Lower leg skin (tissue), 4 donors: ENCODE data around the gene KDSR. TPM values are rescaled to one million over a fixed set of nuclear protein-coding genes. Genes with fewer than 3 reads are reported as not detected.

Source experiments
- DNase-seq, 2 donors: peaks; one replicate each; pipeline ENCODE4 v3.0.0-alpha.2; 2019; ENCODE audit warnings: low spot score in 2 of 2
- H3K4me3 ChIP-seq: fragments of 200-600 bp; sonication (generic); 2 replicates; pipeline ENCODE4 v1.5.1; 2017; ENCODE audit warnings: mild to moderate bottlenecking, low read depth; ENCODE audit not compliant: poor library complexity, severe bottlenecking
- CTCF ChIP-seq, 3 donors: fragments of 450-650 bp; IDR thresholded peaks; one replicate each; pipeline ENCODE4 v1.5.1; 2016; ENCODE audit warnings: antibody characterized with exemption in 3 of 3, mild to moderate bottlenecking in 3 of 3, moderate library complexity in 2 of 3
- POLR2A ChIP-seq, 2 donors: fragments of 450-650 bp; IDR thresholded peaks; one replicate each; pipeline ENCODE4 v1.6.1; 2016 to 2017; ENCODE audit warnings: antibody characterized with exemption in 2 of 2, mild to moderate bottlenecking in 1 of 2, moderate library complexity in 1 of 2
- WGBS, 2 donors: methylation state at CpG; one replicate each; pipeline ENCODE4 v1.1.5; 2018; 5-methylcytosine and 5-hydroxymethylcytosine counted together
- intact Hi-C: fragments of 100-400 bp; cut with DNase I; formaldehyde crosslinking; loops from one replicate; pipeline ENCODE4 v1.15.0; 2023; ENCODE audit warnings: low total_unique reads
- total RNA-seq, 4 donors: library from RNA; depleted of rRNA; stranded (reverse); fragments of >200 nt; gene quantifications; one replicate each; pipeline ENCODE4 v1.1.0, GENCODE V29; 2016

KDSR gene
- total RNA-seq, 4 donors from 2014 or later = 91.7 to 121 (median 99.3) TPM

GRCh38 chr18:63322206-63322605 lies 44.8 kb downstream of the KDSR start:
- DNase-seq = no peak
- WGBS, 2 donors = 70 to 75% methylated on average over 4 of the region's 4 CpGs
- intact Hi-C loops = loop anchor here (5.0 to 10.0 kb wide), 2 partner anchors 190 to 307 kb away; no protein-coding TSS in a partner anchor
- H3K4me3 ChIP-seq = no peak overlapping the region
- TF ChIP-seq POLR2A (IDR thresholded peaks at IDR 0.05) (no peak), CTCF (IDR thresholded peaks at IDR 0.05) (no peak)

- whole genome bisulfite sequencing, 2 donors = 71 to 72% methylated on average over 9 of the region's 9 CpGs
- H3K4me3 ChIP-seq = no peak overlapping the region
- intact Hi-C loops = loop anchor here (5.0 to 10.0 kb wide), 2 partner anchors 189 to 306 kb away; no protein-coding TSS in a partner anchor
- DNase-seq = no peak
- TF ChIP-seq POLR2A (IDR thresholded peaks at IDR 0.05) (no peak), CTCF (IDR thresholded peaks at IDR 0.05) (no peak)
These were observed 45.7 kb downstream of the KDSR start for GRCh38 chr18:63321291-63321690.

DNA sequence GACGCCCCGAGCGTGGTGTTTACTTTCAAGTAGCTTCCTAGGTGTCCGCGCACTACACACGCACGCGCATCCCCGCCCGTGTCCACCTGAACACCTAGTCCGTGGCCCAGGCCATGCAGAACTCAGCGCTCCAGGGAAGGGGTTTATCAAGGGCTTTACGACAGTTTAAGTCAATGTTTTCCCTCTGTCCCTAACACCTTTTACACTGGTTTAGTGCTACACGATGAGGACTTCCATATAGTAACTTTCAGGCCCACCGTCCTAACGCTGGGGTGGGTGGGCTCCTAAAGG lies 46.1 kb downstream of the KDSR start:
- H3K4me3 ChIP-seq = no peak overlapping the region

GRCh38 chr18:63320123-63320974 lies 46.7 kb downstream of the KDSR start:
- WGBS, 2 donors = 0 to 4% methylated on average over 14 to 72 of the region's 92 CpGs
- intact Hi-C loops = loop anchor here (5.0 to 10.0 kb wide), 2 partner anchors 188 to 306 kb away; no protein-coding TSS in a partner anchor
- TF ChIP-seq POLR2A (IDR thresholded peaks at IDR 0.05) (no peak), CTCF (IDR thresholded peaks at IDR 0.05) (no peak)
- peak; percentile 89 to 96 for DNase-seq
- peak overlapping the region; percentile 32 for H3K4me3 ChIP-seq

More for the DNA sequence above, 46.1 kb downstream of the KDSR start:
- intact Hi-C loops = loop anchor here (5.0 to 10.0 kb wide), 2 partner anchors 189 to 306 kb away; no protein-coding TSS in a partner anchor
- DNase-seq = peak in 1 of 2 donors; percentile 91
- 45 to 55% methylated on average over 13 to 16 of the region's 16 CpGs for WGBS, 2 donors
- TF ChIP-seq CTCF (IDR thresholded peaks at IDR 0.05) = no peak
- no peak for TF ChIP-seq POLR2A (IDR thresholded peaks at IDR 0.05)

DNA sequence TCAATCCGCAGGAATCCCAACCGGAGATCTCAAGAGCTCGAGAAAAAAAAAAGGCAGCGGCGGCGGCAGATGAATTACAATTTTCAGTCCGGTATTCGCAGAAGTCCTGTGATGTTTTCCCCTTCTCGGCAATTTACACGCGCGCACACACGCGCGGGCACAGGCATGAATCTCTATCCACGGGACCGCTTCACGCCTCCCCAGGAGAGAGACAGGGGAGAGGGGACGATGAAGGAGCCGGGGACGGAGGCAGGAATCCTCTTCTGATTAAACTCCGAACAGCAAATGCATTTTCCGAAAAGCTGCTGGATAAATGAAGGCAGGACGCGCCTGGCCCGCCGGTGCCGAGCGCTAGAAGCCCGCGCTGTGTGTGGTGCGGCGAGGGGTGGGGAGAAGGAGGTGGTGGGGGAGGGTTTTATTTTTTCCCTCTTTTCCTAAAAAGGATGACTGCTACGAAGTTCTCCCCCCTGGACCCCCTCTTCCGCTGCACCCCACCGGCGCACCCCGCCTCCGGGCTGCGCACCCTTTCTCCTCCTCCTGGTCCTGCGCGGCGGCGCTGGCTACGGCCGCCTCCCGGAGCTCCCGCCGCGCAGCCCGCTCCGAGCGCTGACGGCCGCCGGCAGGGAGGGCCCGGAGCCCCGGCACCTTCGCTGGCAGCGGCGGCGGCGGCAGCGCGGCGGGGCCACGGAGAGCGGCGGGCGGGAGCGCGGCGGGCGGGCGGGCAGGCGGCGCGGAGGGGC lies 47.5 kb downstream of the KDSR start, which contains the start of gene BCL2:
BCL2 (minus strand) TSS at position 387 of the 740 bp plus-strand sequence.
- 1% methylated on average over 55 to 69 of the region's 78 CpGs for WGBS, 2 donors
- intact Hi-C loops = loop anchor here (5.0 to 10.0 kb wide), 2 partner anchors 187 to 305 kb away; no protein-coding TSS in a partner anchor
- DNase-seq = peak in 1 of 2 donors; percentile 89

More for the DNA sequence above, 47.5 kb downstream of the KDSR start, which contains the start of gene BCL2:
- TF ChIP-seq CTCF (IDR thresholded peaks at IDR 0.05) = no peak
- peak within 1 kb of the TSS; percentile 45 for H3K4me3 ChIP-seq
